T-helper 17 cell (primary cell): Measurements from ENCODE around the gene LRRTM2. TPM values are rescaled to one million over a fixed set of nuclear protein-coding genes. Genes with fewer than 3 reads are reported as not detected.
"Not testable (repeated sequence)": the region's sequence is repeated elsewhere in the genome, so short reads cannot be mapped to it uniquely, and the experiment has no call there.

ENCODE experiments used
- ATAC-seq: fragments of 150-1000 bp; cut with Tn5 transposase; 2 replicates; pipeline ENCODE4 v1.10.0; 2021; ENCODE audit warnings: mild to moderate bottlenecking, moderate library complexity
- DNase-seq, 3 donors: peaks; one replicate each; pipeline versions ENCODE4 v3.0.0 to v3.0.0-alpha.2; 2020 to 2021
- H3K9me3 ChIP-seq: one replicate; pipeline ENCODE4 v1.7.0; 2013; ENCODE audit warnings: low read length, mild to moderate bottlenecking; ENCODE audit not compliant: control insufficient read depth, poor library complexity, severe bottlenecking
- H3K27ac Mint-ChIP-seq: one replicate; pipeline ENCODE4 v1.8.0; 2022; ENCODE audit warnings: mild to moderate bottlenecking, moderate library complexity, mixed read lengths
- H3K27me3 Mint-ChIP-seq: one replicate; pipeline ENCODE4 v1.8.0; 2022; ENCODE audit warnings: mixed read lengths
- H3K36me3 Mint-ChIP-seq: one replicate; pipeline ENCODE4 v1.8.0; 2022; ENCODE audit warnings: low read depth, mixed read lengths
- H3K4me1 Mint-ChIP-seq: one replicate; pipeline ENCODE4 v1.8.0; 2022; ENCODE audit warnings: mild to moderate bottlenecking, mixed read lengths
- H3K4me3 Mint-ChIP-seq: one replicate; pipeline ENCODE4 v1.8.0; 2022; ENCODE audit warnings: mild to moderate bottlenecking, moderate library complexity, mixed read lengths
- total RNA-seq, 4 donors: library from RNA in 2 of 4; stranded (reverse) in 2 of 4; gene quantifications; one replicate each; pipeline ENCODE4 v1.2.3 and lab custom pipeline; 2022 to 2026

LRRTM2 gene
- total RNA-seq, 2 donors from 2014 or later, result 0.10 to 0.13 TPM

DNA sequence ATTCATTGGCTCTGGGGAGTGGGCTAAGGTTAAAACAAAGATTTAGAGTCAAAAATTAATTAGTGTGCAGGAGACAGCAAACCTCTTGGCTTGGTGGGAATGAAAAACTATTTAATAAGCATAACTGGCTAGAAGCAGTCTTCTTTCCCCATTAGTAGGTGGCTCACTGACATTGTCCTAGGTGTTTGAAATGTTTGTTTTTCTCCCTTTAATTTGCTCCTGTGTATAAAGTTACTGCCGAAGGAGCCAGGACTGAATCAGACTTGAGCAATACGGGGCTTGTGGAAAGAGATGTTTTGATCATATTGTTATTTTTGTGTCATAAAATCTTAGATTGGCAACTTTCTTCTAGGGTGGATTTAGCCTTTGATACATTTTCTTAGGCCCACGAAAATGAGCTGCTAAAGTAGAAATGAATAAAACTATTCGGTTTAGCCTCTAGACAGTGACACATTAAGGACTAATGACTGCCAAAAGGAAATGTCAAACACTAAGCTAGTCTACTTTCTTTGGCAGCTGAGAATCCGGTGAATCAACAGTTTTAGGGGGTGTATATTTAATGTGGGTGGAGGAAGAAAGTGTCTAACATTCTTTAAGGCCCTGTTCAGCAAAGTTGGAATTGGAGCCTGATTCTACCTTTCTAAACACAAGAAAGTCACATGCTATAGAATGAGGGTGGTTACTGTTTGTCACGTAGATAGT is 30.2 kb downstream of the LRRTM2 start:
- Mint-ChIP-seq H3K36me3 (no peaks in the 10 kb centered on the region), H3K27ac (no peak overlapping the region), H3K4me3 (no peak overlapping the region), H3K4me1 (peaks cover 10% of the 10 kb centered on the region), H3K27me3 (no peaks in the 10 kb centered on the region)
- ATAC-seq (no peak), DNase-seq (no peak)
- no peaks in the 10 kb centered on the region for H3K9me3 ChIP-seq

GRCh38 chr5:138844125-138844461 is 31.0 kb downstream of the LRRTM2 start:
- peaks cover 7% of the 10 kb centered on the region for H3K27me3 Mint-ChIP-seq
- DNase-seq (no peak), ATAC-seq (no peak)
- H3K27ac Mint-ChIP-seq, result no peak overlapping the region
- H3K36me3 Mint-ChIP-seq, result peaks cover 2% of the 10 kb centered on the region
- H3K9me3 ChIP-seq, result no peaks in the 10 kb centered on the region
- H3K4me1 Mint-ChIP-seq, result peaks cover 8% of the 10 kb centered on the region
- H3K4me3 Mint-ChIP-seq, result no peak overlapping the region

GRCh38 chr5:138843316-138844124 is 31.6 kb downstream of the LRRTM2 start:
- H3K36me3 Mint-ChIP-seq, result peaks cover 2% of the 10 kb centered on the region
- no peaks in the 10 kb centered on the region for H3K9me3 ChIP-seq
- H3K4me1 Mint-ChIP-seq, result peaks cover 5% of the 10 kb centered on the region
- DNase-seq, result no peak
- no peak overlapping the region for H3K27ac Mint-ChIP-seq
- ATAC-seq, result no peak
- peaks cover 7% of the 10 kb centered on the region for H3K27me3 Mint-ChIP-seq
- no peak overlapping the region for H3K4me3 Mint-ChIP-seq

- no peaks in the 10 kb centered on the region for H3K9me3 ChIP-seq
- H3K4me3 Mint-ChIP-seq, result no peak overlapping the region
- peaks cover 2% of the 10 kb centered on the region for H3K36me3 Mint-ChIP-seq
- peaks cover 7% of the 10 kb centered on the region for H3K27me3 Mint-ChIP-seq
- no peaks in the 10 kb centered on the region for H3K4me1 Mint-ChIP-seq
- DNase-seq, result no peak
- H3K27ac Mint-ChIP-seq, result no peak overlapping the region
- ATAC-seq, result no peak
Observed at GRCh38 chr5:138841531-138841930, 33.6 kb downstream of the LRRTM2 start.

GRCh38 chr5:138840103-138840502 is 35.0 kb downstream of the LRRTM2 start:
- H3K9me3 ChIP-seq, result no peaks in the 10 kb centered on the region
- ATAC-seq (no peak), DNase-seq (no peak)
- Mint-ChIP-seq H3K4me3 (no peak overlapping the region), H3K27me3 (peaks cover 7% of the 10 kb centered on the region), H3K27ac (no peak overlapping the region), H3K4me1 (no peaks in the 10 kb centered on the region), H3K36me3 (peaks cover 2% of the 10 kb centered on the region)

DNA sequence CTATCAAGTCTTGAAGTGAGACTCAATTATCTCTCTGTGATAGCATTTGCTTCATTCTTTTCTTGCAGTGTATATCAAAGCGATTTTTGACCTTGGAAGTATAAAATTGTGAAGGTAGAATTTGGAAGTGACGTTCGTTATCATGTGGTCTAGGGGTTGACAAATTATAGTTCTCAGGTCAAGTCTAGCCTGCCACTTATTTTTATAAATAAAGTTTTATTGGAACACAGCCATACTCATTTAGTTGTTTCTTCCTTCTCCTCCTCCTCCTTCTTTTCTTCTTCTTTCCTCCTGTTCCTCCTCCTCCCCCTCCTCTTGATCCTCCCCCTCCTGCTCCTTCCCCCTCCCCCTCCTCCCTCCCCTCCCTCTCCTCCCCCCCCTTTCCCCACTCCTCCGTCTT is 38.0 kb downstream of the LRRTM2 start:
- DNase-seq, result no peak
- H3K9me3 ChIP-seq, result no peaks in the 10 kb centered on the region
- H3K27ac Mint-ChIP-seq, result no peak overlapping the region
- peaks cover 4% of the 10 kb centered on the region for H3K36me3 Mint-ChIP-seq
- peaks cover 2% of the 10 kb centered on the region for H3K4me1 Mint-ChIP-seq
- H3K27me3 Mint-ChIP-seq, result peaks cover 7% of the 10 kb centered on the region
- ATAC-seq, result no peak
- H3K4me3 Mint-ChIP-seq, result no peak overlapping the region

GRCh38 chr5:138834853-138835252 is 40.3 kb downstream of the LRRTM2 start:
- not testable (repeated sequence) for H3K27ac Mint-ChIP-seq, H3K9me3 ChIP-seq, H3K27me3 Mint-ChIP-seq, H3K4me3 Mint-ChIP-seq, H3K4me1 Mint-ChIP-seq, DNase-seq, H3K36me3 Mint-ChIP-seq, ATAC-seq

- ATAC-seq, result no peak
- peaks cover 5% of the 10 kb centered on the region for H3K36me3 Mint-ChIP-seq
- H3K27ac Mint-ChIP-seq, result no peak overlapping the region
- H3K4me3 Mint-ChIP-seq, result no peak overlapping the region
- peaks cover 6% of the 10 kb centered on the region for H3K4me1 Mint-ChIP-seq
- no peak for DNase-seq
- no peaks in the 10 kb centered on the region for H3K27me3 Mint-ChIP-seq
- no peaks in the 10 kb centered on the region for H3K9me3 ChIP-seq
Observed at GRCh38 chr5:138833726-138834480, 41.2 kb downstream of the LRRTM2 start.

- Mint-ChIP-seq H3K4me1 (peaks cover 6% of the 10 kb centered on the region), H3K27me3 (no peaks in the 10 kb centered on the region), H3K36me3 (peaks cover 5% of the 10 kb centered on the region), H3K4me3 (no peak overlapping the region), H3K27ac (no peak overlapping the region)
- DNase-seq (no peak), ATAC-seq (no peak)
- H3K9me3 ChIP-seq, result no peaks in the 10 kb centered on the region
Observed at GRCh38 chr5:138833080-138833479, 42.1 kb downstream of the LRRTM2 start.

- Mint-ChIP-seq H3K36me3 (peaks cover 5% of the 10 kb centered on the region), H3K4me1 (peaks cover 6% of the 10 kb centered on the region), H3K27me3 (no peaks in the 10 kb centered on the region), H3K4me3 (no peak overlapping the region), H3K27ac (no peak overlapping the region)
- no peaks in the 10 kb centered on the region for H3K9me3 ChIP-seq
- ATAC-seq (no peak), DNase-seq (no peak)
Observed at GRCh38 chr5:138832218-138832617, 42.9 kb downstream of the LRRTM2 start.

DNA sequence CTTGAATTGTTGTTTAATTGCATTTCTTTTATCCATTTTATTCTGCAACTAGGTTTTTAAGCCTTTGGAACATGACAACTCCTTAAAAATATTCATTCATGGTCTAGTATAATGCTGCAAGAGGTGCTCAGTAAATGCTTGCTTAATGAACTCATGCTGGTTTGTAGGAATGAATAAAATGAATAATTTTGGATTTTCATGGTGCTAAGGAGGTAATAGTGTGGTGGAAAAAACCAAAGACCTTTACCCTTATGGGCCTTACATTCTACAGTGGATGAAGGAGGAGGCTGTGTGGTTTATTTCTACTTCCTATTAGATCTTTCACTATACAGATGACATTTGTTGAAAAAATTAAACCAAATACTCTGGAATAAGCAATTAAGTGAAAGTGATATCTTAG is 43.4 kb downstream of the LRRTM2 start:
- Mint-ChIP-seq H3K36me3 (peaks cover 5% of the 10 kb centered on the region), H3K27ac (no peak overlapping the region), H3K4me1 (peaks cover 6% of the 10 kb centered on the region), H3K27me3 (no peaks in the 10 kb centered on the region), H3K4me3 (no peak overlapping the region)
- no peak for ATAC-seq
- no peak for DNase-seq
- H3K9me3 ChIP-seq, result no peaks in the 10 kb centered on the region

DNA sequence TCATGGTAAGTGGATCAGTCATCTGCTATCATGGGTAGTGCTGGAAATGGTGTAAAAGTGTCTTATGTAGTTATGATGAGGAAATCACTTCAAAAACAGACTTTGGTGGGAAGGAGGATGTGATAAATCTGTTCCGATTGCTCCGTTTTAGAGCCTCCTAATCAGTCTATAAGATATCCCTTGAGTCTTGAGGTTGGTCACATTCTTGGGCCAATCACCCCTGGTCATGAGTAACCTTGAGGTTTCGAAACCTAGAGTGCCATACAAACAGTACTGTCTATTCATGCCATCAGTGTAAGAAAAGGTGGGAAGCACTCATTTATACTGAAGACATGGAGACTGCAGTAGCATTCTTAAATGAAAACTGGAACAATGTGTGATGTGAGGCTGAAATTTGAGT is 45.8 kb downstream of the LRRTM2 start:
- ATAC-seq, result no peak
- Mint-ChIP-seq H3K4me3 (no peak overlapping the region), H3K27me3 (no peaks in the 10 kb centered on the region), H3K27ac (peak overlapping the region; percentile 43), H3K36me3 (peaks cover 5% of the 10 kb centered on the region), H3K4me1 (peaks cover 6% of the 10 kb centered on the region)
- H3K9me3 ChIP-seq, result no peaks in the 10 kb centered on the region
- no peak for DNase-seq

GRCh38 chr5:138828556-138828955 is 46.6 kb downstream of the LRRTM2 start:
- ATAC-seq (no peak), DNase-seq (no peak)
- Mint-ChIP-seq H3K4me3 (no peak overlapping the region), H3K36me3 (peaks cover 5% of the 10 kb centered on the region), H3K27me3 (no peaks in the 10 kb centered on the region), H3K27ac (no peak overlapping the region), H3K4me1 (peaks cover 6% of the 10 kb centered on the region)
- H3K9me3 ChIP-seq, result no peaks in the 10 kb centered on the region
